Non-pigmented ciliary epithelial cell (primary cell): ENCODE measurements around the gene NPAS3.

Experiments used
- DNase-seq: peaks from one replicate; pipeline ENCODE4 v3.0.0-alpha.2; 2010; ENCODE audit warnings: low read depth

NPAS3 gene

DNA sequence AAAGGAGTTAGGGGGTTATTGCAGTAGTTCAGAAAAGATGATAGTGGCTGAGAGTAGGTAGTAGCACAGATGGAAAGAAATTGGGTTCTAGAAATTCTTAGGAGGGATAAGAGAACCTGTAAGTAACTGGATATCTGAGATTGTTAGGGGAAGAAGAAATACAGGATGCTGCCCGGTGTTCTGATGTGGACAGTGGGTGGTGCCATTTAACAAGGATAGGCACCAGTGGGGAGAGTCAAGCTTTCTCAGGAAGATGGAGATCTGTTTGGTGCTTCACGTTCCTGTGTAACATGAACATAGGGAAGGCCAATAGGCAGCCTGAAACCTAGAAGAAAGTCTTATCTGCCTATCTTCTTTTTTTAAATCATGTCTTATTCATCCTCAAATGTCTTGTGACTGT, 245.9 kb downstream of the NPAS3 start:
- DNase-seq = peak; percentile 4

DNA sequence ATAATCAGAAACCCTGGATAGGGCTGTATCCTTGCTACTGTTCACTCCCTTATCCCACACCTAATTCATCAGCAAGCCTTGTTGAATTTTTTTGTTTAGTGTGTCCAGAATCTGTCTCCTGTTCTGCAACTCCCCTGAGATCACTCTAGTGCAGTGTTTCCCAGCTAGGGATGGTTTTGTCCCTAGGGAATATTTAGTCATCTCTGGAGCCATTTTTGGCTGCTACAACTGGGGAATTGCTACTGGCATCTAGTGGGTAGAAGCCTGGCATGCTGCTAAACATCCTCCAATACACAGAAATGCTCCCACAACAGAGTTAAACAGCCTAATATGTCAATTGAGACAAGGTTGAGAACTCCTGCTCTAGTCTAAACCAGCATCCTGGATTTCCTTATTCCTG, 248.0 kb downstream of the NPAS3 start:
- no peak for DNase-seq

DNA sequence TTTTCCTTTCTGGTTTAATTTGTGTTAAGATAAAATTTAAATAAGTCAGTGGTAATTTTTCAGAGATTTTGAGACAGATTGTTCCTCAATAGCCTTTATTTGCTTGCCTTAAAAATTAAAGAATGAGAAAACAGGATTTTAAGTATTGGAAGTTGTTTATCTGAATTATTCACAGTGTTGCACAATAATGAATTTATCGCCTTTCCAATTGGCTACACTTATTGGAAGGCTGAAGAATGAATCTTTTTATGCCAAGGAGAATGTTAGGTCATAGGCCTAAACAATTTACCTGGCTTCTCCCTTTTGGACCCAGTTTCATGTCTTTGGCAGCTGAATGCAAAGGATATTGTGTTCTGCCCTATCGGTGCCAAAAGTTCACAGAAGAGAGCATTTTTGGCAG, 250.2 kb downstream of the NPAS3 start:
- DNase-seq = no peak

DNA sequence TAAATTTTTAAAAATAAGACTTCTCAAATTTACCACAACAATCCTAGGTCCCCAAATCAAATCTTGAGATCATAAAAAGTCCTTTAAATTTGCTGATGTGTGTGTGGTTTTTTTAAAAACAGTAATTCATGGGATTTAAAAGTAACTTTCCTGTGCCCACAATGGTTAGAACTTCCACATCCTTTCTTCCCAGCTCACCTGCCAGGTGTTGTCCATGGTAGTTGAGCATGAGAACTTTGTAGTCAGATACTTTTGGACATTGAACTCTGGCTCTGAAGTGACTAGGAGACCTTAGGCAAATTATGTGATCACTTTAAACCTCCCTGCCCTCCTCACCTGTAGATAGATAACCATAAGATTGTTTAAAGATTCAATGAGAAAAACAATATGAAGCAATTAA, 253.2 kb downstream of the NPAS3 start:
- no peak for DNase-seq

DNA sequence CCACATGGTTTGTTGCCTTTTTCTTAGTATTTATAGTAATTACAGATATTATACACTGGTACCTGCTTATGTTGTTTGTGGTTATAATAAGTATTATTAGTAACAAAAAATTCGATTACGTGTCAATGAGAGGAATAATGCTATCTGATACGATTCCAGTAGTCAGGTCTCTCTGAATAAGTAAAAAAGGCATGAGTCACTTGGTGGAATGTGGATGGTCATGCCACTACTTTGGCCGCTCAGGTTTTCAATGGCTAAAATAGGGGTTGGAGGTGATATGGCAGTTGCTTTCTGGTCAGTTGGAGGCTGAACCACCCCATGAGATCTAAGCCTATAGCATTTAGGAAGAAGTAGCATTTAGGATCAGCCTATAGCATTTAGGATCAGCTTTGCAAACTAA, 255.9 kb downstream of the NPAS3 start:
- DNase-seq = no peak

DNA sequence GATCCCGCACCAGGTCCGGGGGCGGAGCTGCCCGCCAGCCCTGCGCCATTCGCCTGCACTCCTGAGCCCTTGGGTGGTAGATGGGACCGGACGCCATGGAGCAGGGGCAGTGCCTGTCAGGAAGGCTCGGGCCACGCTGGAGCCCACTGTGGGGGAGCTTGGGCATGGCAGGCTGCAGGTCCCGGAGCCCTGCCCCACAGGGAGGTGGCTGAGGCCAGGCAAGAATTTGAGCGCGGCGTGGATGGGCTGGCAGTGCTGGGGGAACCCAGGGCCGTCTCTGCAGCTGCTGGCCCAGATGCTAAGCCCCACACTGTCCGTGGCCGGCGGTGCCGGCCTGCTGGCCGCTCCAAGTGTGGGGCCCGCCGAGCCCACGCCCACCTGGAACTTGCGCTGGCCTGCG, 260.0 kb downstream of the NPAS3 start:
- DNase-seq = no peak

DNA sequence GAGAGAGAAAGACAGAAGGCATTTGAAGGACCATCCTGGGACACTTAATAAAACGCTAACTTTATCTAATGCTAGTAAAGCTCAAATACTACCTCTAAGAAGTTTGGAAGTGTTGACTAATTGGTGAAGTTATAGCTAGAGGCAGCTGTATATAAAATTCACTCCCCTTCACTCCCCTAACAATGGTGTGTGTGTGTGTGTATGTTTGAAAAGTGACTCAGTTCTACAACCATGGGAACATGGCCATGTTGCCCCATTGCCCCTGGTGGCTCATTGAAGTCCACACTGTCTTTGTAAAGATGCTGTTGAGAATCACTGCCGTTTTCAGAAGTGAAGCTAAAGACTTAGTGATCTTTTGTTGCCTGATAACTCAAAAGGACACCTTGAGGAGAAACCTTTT, 262.4 kb downstream of the NPAS3 start:
- no peak for DNase-seq

DNA sequence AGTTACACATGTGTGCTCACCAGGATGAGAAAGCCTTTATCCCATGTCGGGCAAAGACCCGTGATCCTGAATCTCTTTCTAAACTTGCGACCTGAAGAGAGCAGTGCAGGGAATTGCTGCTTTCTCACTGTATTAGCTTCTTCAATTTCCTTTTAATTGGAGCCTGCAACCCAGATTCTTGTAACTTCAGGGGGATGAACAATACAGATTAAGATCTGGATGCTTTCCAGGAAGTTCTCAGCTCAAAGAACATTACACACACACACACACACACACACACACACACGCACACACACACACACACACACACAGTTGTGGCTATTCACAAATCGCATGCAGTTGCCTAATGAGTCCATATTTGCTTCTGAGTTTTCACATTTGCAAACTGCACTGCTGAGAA, 268.3 kb downstream of the NPAS3 start:
- DNase-seq = no peak

DNA sequence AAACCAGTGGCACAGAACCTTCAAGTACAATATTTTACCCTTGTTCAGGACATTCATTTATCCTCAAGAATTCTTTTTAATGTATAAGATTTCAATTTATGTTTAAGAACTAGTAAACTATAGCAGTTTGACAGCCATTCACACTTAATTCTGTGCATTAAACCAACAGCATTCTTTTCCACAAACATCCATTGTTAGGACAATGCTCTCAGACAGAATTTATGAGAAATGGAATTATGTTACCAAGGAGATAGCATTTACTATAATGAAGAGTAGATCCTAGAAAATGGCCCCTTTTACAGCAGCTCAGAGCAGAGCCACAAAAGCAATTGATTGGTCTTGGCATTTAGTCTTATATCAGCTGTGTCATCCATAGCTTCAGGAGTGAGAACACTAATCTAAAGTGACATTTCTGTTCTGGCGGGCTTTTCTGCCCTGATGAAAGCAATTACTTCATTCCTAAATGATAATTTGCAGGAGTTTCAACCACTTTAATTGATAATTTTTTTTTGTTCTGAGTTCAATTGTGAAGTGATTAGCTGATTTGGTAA, 268.9 kb downstream of the NPAS3 start:
- no peak for DNase-seq

DNA sequence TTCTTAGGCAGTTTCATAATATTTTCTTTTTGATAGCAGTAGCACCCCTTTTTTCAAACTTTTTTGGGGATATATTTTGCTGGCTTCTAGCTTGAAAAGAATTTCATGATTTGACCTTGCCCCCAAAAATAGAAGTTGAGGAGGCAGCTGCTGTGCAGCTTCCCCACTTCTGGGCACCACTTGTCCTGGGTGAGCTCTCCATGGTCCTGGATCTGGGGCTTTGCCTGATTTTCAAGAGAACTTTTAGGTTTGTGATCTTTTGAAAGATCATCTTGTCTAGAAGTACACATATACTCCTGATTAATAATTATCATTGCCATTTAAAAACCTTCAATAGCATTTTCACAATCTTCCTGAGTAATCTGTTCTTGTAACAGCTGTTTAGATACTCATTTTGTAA, 271.6 kb downstream of the NPAS3 start:
- DNase-seq = no peak

DNA sequence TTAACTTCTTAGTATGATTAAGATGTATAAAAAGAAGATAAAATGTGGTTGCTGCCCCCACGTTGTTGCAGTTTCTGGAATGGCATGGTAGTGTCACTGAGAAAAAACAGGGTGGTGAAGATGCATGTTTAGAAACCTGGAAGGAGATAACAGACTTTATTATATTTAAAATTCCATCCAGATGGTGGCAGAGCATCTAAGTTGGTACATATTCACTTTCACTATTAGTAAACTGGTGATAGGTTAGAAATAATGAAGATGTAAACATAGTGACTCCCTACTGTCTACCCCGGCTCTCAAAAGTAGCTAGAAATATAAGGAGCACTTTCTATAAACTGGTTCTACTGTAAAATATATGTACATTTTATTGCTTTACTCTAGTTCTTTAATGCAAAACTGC, 279.3 kb downstream of the NPAS3 start:
- no peak for DNase-seq

DNA sequence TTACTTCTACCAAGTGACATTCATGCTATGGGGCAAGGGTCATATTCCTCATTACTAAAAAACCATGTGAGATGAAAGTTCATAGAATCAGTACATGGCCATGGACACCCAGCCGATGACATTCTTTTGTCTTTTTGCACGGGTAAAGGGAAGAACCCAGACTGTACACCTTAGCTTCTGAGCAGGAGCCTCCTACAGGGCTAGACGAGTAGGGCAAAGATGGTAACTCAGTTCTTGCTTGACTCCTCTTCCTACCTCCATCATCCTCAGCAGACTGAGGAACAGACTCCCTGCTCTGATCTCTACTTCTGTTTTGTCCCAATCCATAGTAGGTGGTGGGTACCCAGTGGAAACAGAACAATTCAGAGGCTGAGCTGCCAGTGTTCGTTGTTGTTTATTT, 281.3 kb downstream of the NPAS3 start:
- DNase-seq = no peak

DNA sequence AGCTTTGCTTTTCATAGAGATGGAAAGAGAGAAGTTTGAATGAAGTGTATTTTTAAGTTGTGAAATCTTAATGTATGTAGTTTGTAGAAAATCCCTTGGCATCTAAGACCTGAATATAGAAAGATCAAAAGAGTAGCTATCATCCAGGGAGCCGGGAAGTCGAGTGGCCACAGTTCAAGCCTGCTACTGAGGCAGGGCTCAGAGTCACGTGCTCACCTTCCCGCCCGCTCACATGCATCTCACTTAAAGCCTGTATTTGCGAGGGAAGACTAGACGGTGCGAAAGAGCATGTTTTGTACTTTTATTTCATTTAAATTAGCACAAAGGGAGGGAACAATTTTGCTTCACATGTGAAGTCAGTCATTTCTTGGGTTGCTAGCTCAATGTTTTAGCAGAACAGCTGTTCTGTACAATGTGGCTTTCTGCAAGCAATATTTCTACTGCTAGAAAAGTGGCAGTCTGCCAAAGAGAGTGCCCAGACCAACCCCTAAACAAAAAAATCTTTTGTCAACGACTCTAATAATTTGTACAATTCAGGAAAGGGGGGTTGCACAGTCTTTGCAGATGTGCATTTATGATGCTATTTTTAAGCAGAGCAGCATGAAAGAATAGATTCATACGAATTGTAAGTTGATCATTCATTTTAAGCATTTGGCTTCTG, 290.7 kb downstream of the NPAS3 start:
- no peak for DNase-seq

DNA sequence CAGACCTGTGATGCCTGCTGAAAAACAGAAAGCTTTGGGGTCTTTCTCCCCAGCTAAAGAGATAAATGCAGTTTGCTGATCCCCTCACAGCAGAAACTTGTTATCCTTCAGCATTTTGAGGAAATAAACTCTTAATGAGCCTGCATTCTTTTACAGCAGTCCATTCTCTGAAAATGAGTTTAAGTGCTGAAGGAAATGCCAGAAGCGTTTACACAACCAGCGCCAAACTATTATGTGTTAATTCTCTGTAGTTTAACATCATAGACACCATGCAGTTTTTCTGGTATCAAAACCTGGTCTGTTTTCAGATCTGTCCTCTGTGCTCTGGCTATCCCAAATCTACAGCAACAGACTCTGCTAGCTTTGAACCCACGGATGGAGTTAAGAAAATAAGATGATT, 291.3 kb downstream of the NPAS3 start:
- no peak for DNase-seq

DNA sequence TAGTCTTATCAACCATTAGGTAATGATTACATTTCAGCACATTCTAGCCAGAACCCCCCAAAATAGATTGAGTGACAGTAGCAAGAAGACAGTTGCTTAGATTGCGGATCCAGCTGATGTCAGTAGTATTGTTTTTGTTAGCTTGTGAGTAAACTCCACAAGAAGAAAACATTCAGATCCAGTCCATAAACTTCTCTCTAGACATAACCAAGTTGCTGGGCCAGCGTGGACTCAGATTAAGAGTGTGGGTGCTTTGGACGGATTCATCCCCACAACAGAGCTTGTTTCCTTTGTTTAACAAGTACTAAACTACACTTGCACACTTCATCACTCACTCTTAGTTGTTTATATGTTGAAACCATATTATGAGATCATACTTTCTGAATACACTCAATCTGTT, 293.4 kb downstream of the NPAS3 start:
- DNase-seq = no peak

DNA sequence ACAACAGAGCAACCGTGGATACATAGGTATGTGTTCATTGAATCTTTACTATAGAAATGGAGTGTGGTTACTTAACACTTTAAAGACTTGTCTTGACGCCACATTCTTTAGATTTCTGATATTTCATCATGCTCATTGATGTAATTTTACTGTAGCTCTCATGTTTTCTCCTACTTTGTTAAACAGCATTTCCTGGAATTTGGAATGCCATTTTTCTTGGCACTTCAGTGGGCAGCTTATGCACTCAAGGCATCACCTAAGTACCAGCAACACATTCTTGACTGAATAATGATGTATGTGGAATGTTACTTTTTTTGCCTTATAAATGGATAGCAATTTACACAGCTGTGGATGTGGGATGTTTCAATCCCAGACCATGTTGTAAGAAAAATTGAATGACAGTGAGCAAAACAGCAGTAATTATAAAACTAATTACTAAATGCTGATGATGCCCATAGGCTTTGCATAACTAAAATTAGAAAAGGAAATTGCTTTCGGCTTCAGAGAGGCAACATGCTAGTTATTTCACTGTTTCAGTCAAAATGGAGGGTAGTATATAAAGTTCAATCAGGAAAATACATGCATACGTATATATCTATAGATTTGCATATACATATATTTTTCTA, 298.5 kb downstream of the NPAS3 start:
- no peak for DNase-seq

DNA sequence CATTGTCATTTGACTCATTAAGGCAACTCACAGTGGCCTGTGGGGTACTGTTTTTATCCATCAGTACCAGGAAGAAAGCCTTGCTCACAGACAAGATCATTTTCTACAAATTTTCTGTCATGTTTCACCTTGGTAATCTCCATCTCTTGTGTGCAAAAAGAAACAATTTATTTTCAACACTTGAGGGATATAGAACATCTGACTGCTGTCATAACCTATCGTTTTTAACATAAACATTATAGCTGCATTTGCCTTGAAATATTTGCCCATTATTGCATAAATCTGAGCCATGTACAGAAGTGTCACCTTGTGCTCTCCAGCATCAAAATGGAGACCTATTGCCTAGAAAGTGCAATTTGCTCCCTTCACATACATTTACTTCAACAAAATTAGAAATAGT, 300.8 kb downstream of the NPAS3 start:
- DNase-seq = no peak

DNA sequence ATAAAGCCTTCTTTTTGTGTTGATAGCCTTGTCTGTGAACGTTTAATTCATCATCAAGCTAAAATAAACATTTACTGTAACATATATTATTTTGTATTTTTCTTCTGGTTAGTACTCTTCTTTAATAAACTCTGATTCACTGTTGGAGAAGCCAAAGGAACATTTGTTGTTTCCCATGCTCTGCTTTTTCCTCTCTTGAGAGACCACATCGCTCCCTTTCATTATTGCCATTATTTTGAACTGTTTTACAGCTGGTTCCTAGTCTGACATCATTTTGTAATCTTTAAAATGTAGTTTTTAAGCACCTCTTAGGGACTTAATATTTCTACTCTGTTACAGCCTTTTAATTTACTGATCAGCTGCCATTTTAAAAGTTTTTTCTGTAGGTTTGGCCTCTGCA, 301.8 kb downstream of the NPAS3 start:
- no peak for DNase-seq

DNA sequence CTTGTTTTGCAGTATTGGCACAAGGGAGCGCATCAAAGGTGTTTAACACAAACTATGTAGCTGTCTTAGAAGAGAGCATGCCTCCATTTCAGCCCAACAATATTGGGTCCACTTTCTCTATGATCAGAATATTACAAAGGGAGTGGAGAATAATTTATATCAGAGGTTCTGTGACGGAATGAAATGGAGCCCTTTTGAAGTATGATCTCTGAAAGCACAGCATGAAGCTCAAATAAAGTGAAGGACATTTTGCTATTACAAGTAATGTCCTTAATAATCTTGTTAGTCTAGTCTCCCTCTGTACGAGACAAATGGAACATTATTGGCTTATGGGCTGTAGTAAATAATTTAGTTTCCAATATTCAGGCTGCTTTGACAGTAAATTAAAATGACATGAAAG, 302.7 kb downstream of the NPAS3 start:
- no peak for DNase-seq

DNA sequence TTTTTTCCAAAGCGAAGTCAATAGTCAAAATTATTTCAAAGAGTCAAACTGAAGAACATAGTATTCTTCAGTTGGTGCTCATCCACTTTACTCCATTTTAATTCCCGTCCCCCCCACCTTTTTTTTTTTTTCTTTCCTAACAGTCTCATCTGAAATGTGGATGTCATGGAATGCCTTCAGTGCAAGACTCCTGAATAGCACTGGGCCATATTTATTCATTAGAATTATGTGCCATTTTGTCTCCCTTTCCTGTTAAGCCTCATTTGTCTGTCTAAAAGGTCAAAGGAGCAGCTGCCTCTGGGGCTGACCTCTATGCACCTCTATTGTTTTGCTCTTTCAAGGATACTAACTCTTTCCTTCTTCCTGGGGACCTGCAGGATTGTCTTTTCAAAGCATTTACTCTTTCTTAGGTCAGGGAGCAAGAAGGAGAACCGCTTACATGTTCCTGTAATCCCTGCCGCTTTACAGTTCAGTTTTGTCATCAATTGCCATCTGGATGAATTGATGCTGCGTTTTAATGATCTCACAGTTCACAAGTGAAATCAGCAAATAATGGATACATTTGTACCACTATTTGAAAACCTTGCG, 310.6 kb downstream of the NPAS3 start:
- no peak for DNase-seq

DNA sequence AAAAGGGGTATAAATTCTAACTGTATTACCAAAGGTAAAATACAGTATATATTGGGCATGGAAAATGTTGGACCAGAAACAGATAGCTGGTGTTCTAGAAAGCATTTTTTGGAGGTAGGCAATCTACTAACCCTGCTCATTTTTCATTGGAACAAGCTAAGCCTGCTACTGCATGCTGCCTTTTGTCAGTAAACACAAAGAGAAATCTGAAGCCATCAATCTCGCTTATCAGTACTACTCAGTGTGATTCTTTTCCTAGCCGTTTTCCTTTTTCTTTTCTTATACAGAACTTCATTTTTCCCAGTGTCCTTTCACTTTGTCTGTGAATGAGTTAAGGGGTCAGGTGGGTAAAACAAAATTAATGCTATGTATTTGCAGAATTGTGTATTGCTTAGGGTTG, 312.3 kb downstream of the NPAS3 start:
- DNase-seq = no peak

DNA sequence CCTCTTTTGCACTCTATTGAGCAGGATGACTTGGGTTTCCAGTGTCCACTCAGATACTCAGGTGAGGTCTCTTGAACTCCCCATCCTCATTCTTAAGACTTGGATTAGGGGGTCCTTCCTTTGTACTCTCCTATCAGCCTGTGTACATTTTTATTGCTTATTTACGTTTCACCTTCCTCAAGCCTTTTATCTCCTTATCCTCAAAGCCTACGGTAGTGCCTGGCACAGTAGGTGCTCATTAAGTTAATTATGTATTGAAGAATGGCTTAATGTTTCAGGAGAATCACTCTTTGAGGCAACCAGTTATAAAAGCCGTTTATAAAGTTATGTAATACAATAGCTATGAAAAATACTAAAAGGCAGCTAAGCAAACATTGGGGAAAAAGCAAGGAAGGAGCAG, 315.7 kb downstream of the NPAS3 start:
- DNase-seq = no peak

DNA sequence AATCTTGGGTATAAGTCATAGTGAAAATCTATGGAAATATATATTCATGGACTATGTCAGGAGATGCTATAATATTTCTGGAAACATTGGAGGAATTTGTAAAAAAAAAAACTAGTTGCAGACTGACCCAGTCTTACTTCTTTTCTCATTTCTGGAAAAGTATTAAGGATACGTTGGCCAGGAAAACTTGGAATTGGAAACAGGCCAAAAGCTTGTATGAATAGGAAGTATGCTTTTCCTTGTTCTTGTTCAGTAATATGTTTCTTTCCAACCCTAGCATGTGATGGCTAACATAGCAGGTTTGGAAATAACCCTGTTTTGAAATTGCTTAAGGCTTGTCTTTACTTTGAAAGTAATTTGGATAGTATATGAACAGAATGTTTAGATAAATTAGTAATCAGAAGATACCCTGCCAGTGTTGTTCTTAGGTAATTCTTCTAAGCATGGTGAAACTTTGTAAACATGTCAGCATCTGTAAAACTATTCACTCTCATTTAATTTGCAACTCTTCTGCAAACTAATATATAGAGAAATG, 316.2 kb downstream of the NPAS3 start:
- DNase-seq = no peak
